ENCODE measurements around the gene SDHA. TPM values are rescaled to one million over a fixed set of nuclear protein-coding genes. Genes with fewer than 3 reads are reported as not detected.
A peak's percentile ranks its signal among the peaks of the same experiment; 100 is the strongest.

SDHA gene
- total and polyA plus RNA-seq, 11 donors = 276 to 861 (median 727) TPM

- ATAC-seq = no peak
- 58 to 74% (median 70%) methylated on average over 22 to 46 of the region's 46 CpGs for WGBS, 4 donors
Observed at GRCh38 chr5:191949-192690, 26.0 kb upstream of the SDHA start.

GRCh38 chr5:192691-192969 lies 25.5 kb upstream of the SDHA start:
- peak overlapping the region; percentile 3 to 55 (median 42) for H3K4me3 ChIP-seq
- peaks cover 0 to 12% (median 0%) of the 10 kb centered on the region in 9 donors for H3K27me3 ChIP-seq
- WGBS, 4 donors = 42 to 55% (median 52%) methylated on average over 9 of the region's 9 CpGs
- intact Hi-C loops (cut with DNase I) = no loop called here
- peak overlapping the region; percentile 76 to 97 (median 92) for H3K27ac ChIP-seq
- DNase-seq (no peak), ATAC-seq (no peak)
- no peaks in the 10 kb centered on the region for H3K9me3 ChIP-seq
- peaks cover 0 to 66% (median 27%) of the 10 kb centered on the region in 12 donors for H3K4me1 ChIP-seq
- TF ChIP-seq POLR2A (IDR thresholded peaks at IDR 0.05) = no peak
- no peak for TF ChIP-seq CTCF (IDR thresholded peaks at IDR 0.05)
- H3K36me3 ChIP-seq = peaks cover 0 to 15% (median 0%) of the 10 kb centered on the region in 9 donors

More at GRCh38 chr5:191949-192690, 26.0 kb upstream of the SDHA start:
- H3K9me3 ChIP-seq = no peaks in the 10 kb centered on the region
- peaks cover 0 to 15% (median 0%) of the 10 kb centered on the region in 9 donors for H3K36me3 ChIP-seq
- H3K4me3 ChIP-seq = peak overlapping the region in 11 of 12 donors; percentile 3 to 55 (median 44)
- H3K27ac ChIP-seq = peak overlapping the region; percentile 76 to 97 (median 92)
- H3K27me3 ChIP-seq = peaks cover 0 to 12% (median 0%) of the 10 kb centered on the region in 9 donors
- TF ChIP-seq CTCF (IDR thresholded peaks at IDR 0.05) (no peak), POLR2A (IDR thresholded peaks at IDR 0.05) (no peak)
- peaks cover 0 to 63% (median 27%) of the 10 kb centered on the region in 12 donors for H3K4me1 ChIP-seq
- DNase-seq = peak in 1 of 5 donors; percentile 18
- intact Hi-C loops (cut with DNase I) = loop anchor here in 2 of 10 donors (1.0 to 2.0 kb wide), 2 partner anchors 26 to 27 kb away; partner anchors contain the start of genes CCDC127 (in 2 of the 2) and SDHA (in 2 of the 2)

- 43 to 63% (median 59%) methylated on average over 13 to 17 of the region's 17 CpGs for WGBS, 4 donors
- intact Hi-C loops (cut with DNase I) = no loop called here
- Histone ChIP-seq H3K36me3 (peaks cover 0 to 15% (median 0%) of the 10 kb centered on the region in 9 donors), H3K4me3 (peak overlapping the region; percentile 3 to 55 (median 42)), H3K27me3 (peaks cover 0 to 12% (median 0%) of the 10 kb centered on the region in 9 donors), H3K27ac (peak overlapping the region; percentile 76 to 97 (median 92)), H3K4me1 (peaks cover 0 to 65% (median 26%) of the 10 kb centered on the region in 12 donors), H3K9me3 (no peaks in the 10 kb centered on the region)
- TF ChIP-seq POLR2A (IDR thresholded peaks at IDR 0.05) (no peak), CTCF (IDR thresholded peaks at IDR 0.05) (no peak)
- DNase-seq = peak in 1 of 5 donors; percentile 17
- no peak for ATAC-seq
Observed at GRCh38 chr5:192970-193831, 24.9 kb upstream of the SDHA start.

All from heart left ventricle (tissue), 16 donors.